SH-SY5Y (cell line): ENCODE data around the gene KLK14.

Experiments
- GATA2 ChIP-seq: IDR thresholded peaks from 2 replicates; pipeline ENCODE4 v1.6.1; 2011; ENCODE audit warnings: mild to moderate bottlenecking, low read depth, low read length
- GATA3 ChIP-seq: IDR thresholded peaks from 2 replicates; pipeline ENCODE4 v1.6.1; 2011; ENCODE audit warnings: low read depth, mild to moderate bottlenecking, low read length, moderate library complexity

GRCh38 chr19:51125421-51126075 lies 42.9 kb upstream of the KLK14 start:
- TF ChIP-seq GATA3, result no peak
- TF ChIP-seq GATA2, result no peak
